ENCODE measurements around the gene DUS2. TPM values are rescaled to one million over a fixed set of nuclear protein-coding genes. Genes with fewer than 3 reads are reported as not detected.

DUS2 gene
- total RNA-seq = 19.1 and 19.7 TPM in 2 replicates

GRCh38 chr16:68022728-68023537 lies at the start of gene DUS2, which contains the start of gene DDX28:
Gene DUS2 (plus strand): TSS chr16:68023284. CDS start chr16:68038024, 14,740 bp downstream.
Gene DDX28 (minus strand): TSS chr16:68023232. CDS start chr16:68023202, 30 bp downstream.

GRCh38 chr16:67979955-67980678 lies 43.0 kb upstream of the DUS2 start, which contains the start of gene DPEP3:
Gene DPEP3 (minus strand): TSS chr16:67980499. CDS start chr16:67980380, 119 bp downstream.

GRCh38 chr16:67998779-67999688 lies 24.1 kb upstream of the DUS2 start, which contains the start of gene DPEP2:
Gene DPEP2 (minus strand): TSS chr16:67999484. CDS start chr16:67993212, 6,272 bp downstream.

GRCh38 chr16:68015681-68016080 lies 7.4 kb upstream of the DUS2 start, which contains the start of gene DPEP2NB:
Gene DPEP2NB (minus strand): TSS chr16:68015911. CDS start chr16:68015770, 141 bp downstream.

GRCh38 chr16:68085259-68086071 lies 62.4 kb downstream of the DUS2 start, which contains the start of gene NFATC3:
Gene NFATC3 (plus strand): TSS chr16:68085370. CDS start chr16:68085682, 312 bp downstream.

Small RNAs within 50 kb of the gene (small RNA-seq; reads per million reads assigned to genes)
- gene RF00019 (not detected), gene RNU6-359P (not detected)

Other genes starting within 250 kb of the DUS2 start
- gene RANBP10, start 216.7 kb upstream of the DUS2 start, total RNA-seq = 9.7 and 12.0 TPM in 2 replicates
- gene TSNAXIP1, start 216.4 kb upstream of the DUS2 start, total RNA-seq = 0.13 and 0.14 TPM in 2 replicates
- gene THAP11, start 181.0 kb upstream of the DUS2 start, total RNA-seq = 21.8 and 27.1 TPM in 2 replicates
- 217 and 277 TPM in 2 replicates for gene NUTF2, start 176.4 kb upstream of the DUS2 start, total RNA-seq
- gene CENPT, start 175.6 kb upstream of the DUS2 start, total RNA-seq = 29.0 and 31.2 TPM in 2 replicates
- 62.9 and 64.6 TPM in 2 replicates for gene EDC4, start 150.2 kb upstream of the DUS2 start, total RNA-seq
- gene NRN1L, start 138.4 kb upstream of the DUS2 start, total RNA-seq = 0.66 TPM in 1 of 2 replicates, not detected in the other
- gene PSKH1, start 130.0 kb upstream of the DUS2 start, total RNA-seq = 13.6 and 16.9 TPM in 2 replicates
- gene CTRL, start 91.4 kb upstream of the DUS2 start, total RNA-seq = 0.57 TPM in 1 of 2 replicates, not detected in the other
- 22.0 and 25.1 TPM in 2 replicates for gene PSMB10, start 86.4 kb upstream of the DUS2 start, total RNA-seq
- gene LCAT, start 79.2 kb upstream of the DUS2 start, total RNA-seq = 4.3 and 5.0 TPM in 2 replicates
- 47.2 and 53.5 TPM in 2 replicates for gene SLC12A4, start 54.6 kb upstream of the DUS2 start, total RNA-seq
- gene DPEP3, start 42.8 kb upstream of the DUS2 start, total RNA-seq = not detected in 2 replicates
- gene DPEP2, start 23.8 kb upstream of the DUS2 start, total RNA-seq = 0.22 TPM in 1 of 2 replicates, not detected in the other
- not detected in 2 replicates for gene DPEP2NB, start 7.4 kb upstream of the DUS2 start, total RNA-seq
- 13.4 and 14.4 TPM in 2 replicates for gene DDX28, start 52 bp upstream of the DUS2 start, total RNA-seq
- 33.1 and 37.2 TPM in 2 replicates for gene NFATC3, start 62.1 kb downstream of the DUS2 start, total RNA-seq
- 0.36 and 0.53 TPM in 2 replicates for gene ESRP2, start 212.8 kb downstream of the DUS2 start, total RNA-seq
- gene PLA2G15, start 222.1 kb downstream of the DUS2 start, total RNA-seq = 14.5 and 19.7 TPM in 2 replicates
- gene SLC7A6, start 241.2 kb downstream of the DUS2 start, total RNA-seq = 40.8 and 43.4 TPM in 2 replicates

Measured in thoracic aorta endothelial cell (primary cell).